SIG-M5 treated with dmso at 0.1 percent for 504 hours (cell line): Measurements from ENCODE around the gene DEPP1.
A peak's percentile ranks its signal among the peaks of the same experiment; 100 is the strongest.
"Not testable (repeated sequence)": the region's sequence is repeated elsewhere in the genome, so short reads cannot be mapped to it uniquely, and the experiment has no call there.

Experiments used
- DNase-seq: peaks from one replicate; lab custom pipeline; 2025; ENCODE audit not compliant: unreplicated experiment; lab: John Stamatoyannopoulos, UW

Gene DEPP1, protein sequence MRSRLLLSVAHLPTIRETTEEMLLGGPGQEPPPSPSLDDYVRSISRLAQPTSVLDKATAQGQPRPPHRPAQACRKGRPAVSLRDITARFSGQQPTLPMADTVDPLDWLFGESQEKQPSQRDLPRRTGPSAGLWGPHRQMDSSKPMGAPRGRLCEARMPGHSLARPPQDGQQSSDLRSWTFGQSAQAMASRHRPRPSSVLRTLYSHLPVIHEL

GRCh38 chr10:44978570-44979280 lies at the start of gene DEPP1:
Gene DEPP1, minus strand, starts transcription at chr10:44978809. Its CDS starts 779 bp downstream, at chr10:44978030.
- DNase-seq: peak; percentile 46

DNA sequence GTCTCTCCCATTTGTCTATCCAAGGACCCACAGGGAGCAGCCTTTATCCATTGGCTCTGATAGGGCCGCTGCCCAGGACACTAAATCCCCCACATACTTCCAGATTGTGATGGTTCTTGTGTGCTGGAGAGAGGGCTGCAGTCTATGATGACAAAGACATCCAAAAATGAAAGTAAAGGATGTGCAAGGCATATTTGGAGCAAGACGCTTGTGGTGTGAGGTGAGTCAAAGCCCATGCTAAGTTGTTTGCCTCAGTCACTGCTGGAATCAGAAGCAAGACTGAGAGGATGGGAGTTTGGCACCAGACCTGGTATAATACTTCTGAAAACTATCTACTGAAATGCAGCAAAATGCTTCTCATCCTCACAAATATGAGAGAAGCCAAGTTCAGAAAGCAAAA lies 44.8 kb upstream of the DEPP1 start:
- DNase-seq: no peak

GRCh38 chr10:45015590-45015989 lies 37.0 kb upstream of the DEPP1 start:
- DNase-seq: no peak

- not testable (repeated sequence) for DNase-seq
Measured at GRCh38 chr10:45014557-45014956, 35.9 kb upstream of the DEPP1 start.

GRCh38 chr10:45008524-45009161 lies 30.0 kb upstream of the DEPP1 start:
- peak; percentile 90 for DNase-seq

GRCh38 chr10:45006276-45007030 lies 27.8 kb upstream of the DEPP1 start:
- DNase-seq: peak; percentile 31

DNA sequence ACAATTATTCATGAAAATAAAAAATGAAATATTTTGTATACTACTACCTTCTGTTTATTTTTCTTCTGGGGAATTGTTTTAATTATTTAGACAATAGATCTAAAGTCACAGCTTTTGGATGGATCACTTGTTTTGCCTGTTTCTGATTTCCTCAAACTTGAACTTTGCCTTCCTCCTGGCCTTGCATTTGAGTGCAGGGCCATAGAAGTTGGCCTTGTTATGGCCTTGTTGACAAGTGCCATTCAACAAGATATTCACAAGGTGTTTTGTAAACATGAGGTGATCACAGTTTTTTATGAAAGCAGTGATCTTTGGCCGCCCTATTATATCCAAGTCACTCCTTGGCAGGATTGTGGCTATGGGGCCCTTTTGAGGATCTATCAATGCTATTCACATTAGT lies 26.7 kb upstream of the DEPP1 start:
- no peak for DNase-seq

- DNase-seq: no peak
Measured at GRCh38 chr10:45004661-45005060, 26.1 kb upstream of the DEPP1 start.

DNA sequence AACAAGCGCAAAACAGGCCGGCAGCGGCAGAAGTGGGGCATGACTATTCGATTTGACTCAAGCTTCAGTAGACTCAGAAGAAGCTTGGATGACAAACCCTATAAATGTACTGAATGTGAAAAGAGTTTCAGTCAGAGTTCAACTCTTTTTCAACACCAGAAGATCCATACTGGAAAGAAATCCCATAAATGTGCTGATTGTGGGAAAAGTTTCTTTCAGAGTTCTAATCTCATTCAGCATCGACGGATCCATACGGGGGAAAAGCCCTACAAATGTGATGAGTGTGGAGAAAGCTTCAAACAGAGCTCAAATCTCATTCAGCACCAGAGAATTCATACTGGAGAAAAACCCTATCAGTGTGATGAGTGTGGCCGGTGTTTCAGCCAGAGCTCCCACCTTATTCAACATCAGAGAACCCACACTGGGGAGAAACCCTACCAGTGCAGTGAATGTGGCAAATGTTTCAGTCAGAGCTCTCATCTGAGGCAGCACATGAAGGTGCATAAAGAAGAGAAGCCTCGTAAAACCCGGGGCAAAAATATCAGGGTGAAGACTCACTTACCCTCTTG lies 24.9 kb upstream of the DEPP1 start:
- DNase-seq: no peak

DNA sequence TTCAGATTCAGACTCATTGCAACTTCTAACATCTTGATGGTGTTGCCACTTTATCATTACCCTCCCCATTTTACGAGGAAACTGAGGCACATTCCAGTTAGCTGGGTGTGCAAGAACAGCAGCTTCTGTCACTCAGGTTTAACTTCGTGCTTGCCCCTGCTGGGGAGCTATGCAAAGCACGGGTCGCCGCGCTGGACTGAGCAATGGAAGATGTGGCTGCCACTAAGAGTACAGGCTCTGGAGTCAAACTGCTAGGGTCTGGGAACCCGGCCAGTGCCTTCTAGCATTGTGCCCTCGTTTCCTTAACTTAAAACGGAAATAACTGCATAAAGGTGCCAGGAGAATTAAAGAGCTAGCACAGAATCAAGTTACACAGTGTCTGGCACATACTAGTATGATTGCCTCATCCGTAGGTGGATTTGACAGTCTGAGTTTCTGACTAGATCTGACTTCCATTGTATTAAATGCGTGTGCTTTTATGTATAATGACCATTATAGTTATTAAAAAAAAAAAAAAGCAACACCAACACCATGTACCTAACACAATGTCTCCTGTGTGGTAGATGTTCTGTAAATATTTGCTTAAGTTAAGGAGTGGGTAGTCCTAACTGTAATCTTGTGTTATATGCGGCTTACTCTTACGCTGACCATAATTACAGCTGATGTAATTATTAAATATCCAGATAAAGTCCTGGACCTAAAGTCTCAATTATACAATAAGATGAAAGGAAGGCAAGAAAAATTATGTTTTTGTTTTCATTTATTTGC lies 23.0 kb upstream of the DEPP1 start:
- peak; percentile 53 for DNase-seq

DNA sequence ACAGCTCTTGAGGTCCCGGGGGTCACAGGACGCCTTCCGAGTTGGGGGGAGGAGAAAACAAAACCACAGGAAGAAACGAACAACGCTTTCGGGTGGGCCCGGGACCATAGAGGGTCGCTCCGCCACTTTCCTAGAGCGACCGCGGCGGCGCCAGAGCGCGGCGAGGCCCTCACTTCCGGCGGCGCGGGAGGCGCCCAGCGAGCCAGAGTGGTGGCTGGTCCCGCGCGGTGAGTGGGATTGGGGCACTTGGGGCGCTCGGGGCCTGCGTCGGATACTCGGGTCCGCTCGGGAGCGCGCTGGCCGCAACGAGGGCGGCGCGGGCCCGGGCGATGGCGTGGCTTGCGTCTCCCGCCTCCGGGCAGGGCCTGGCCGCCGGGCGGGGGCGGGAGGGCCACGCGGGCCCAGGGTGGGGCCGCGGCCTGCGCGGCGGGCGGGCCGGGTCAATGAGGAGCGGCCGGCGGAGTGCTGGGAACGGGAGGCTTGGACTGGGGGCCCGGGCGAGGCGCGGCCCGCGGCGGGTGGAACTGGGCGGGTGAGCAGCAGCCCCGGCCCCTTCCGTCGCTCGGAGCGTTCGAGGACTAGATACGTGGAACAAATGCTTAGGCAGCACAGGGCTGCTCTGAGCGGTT lies 22.3 kb upstream of the DEPP1 start, which contains the start of gene ZNF22:
Gene ZNF22 (plus strand): TSS at position 172 of the 629 bp plus-strand sequence. CDS start 2,446 bp downstream, outside the sequence.
- peak; percentile 74 for DNase-seq

GRCh38 chr10:45000138-45000751 lies 21.6 kb upstream of the DEPP1 start:
- DNase-seq: peak; percentile 45

DNA sequence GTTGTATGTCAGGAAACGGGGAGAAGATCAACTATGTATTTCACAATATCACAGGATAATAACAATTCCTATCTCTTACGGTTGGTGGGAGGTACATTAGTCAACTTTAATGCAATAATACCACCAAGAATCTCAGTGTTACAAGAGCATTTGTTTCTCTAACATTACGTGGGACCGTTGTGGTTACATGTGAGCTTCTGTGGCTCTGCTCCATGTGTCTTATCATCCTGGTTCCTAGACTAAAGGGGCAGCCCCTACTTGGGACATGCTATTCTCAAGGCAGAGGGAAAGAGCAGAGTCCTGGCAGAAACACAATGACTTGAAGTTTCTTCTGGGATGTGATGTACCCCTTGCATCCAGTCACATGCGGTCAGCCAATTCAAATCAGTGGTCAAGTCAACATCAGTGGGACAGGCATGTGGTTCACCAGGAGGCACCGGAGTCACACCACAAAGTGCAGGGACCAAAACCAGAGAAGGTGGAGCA lies 19.6 kb upstream of the DEPP1 start:
- no peak for DNase-seq

DNA sequence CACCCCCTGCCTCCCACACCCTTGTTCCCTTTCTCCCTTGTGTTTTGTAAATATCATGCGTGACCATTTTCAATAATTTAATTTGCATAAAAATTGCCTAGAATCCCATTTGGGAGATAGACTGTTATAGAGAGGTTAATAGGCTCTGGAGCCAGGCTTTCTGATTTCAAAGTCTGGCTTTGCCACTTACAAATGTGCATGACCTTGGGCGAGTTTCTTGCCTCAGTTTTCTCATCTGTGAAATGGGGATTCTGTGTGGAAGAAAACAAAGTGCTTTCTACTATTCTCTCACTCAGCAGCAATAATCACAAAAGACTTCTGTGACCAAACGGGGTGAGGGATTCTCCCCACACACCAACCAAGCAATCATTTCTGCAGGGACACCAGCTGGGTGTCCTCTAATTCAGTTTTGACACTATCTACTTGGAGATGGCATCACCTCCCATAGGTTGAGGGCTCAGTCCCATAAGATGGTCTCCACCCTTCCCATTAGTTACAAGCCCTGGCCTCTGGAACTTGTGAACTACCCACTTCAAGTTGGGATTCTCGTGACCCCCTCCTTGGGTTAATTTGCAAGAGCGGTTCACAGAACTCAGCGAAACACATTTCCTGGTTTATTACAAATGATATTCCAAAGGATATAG lies 18.6 kb upstream of the DEPP1 start:
- no peak for DNase-seq

GRCh38 chr10:44995914-44996669 lies 17.5 kb upstream of the DEPP1 start:
- peak; percentile 17 for DNase-seq

DNA sequence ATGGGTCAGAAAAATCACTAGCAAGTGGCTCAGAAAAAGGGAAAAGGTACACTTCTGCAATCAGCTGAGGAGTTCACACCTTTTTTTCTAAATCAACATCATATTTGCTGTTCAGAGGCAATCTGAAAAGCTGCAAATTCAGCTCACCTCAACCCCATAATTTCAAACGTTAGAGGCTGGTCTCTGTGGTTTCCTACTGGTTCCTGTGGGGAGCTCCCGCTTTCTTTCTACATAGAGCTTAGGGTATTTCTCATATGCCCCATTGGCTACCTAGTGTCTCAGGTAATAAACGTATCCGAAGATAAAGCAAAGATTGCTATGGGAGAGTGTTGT lies 16.9 kb upstream of the DEPP1 start:
- DNase-seq: no peak

DNA sequence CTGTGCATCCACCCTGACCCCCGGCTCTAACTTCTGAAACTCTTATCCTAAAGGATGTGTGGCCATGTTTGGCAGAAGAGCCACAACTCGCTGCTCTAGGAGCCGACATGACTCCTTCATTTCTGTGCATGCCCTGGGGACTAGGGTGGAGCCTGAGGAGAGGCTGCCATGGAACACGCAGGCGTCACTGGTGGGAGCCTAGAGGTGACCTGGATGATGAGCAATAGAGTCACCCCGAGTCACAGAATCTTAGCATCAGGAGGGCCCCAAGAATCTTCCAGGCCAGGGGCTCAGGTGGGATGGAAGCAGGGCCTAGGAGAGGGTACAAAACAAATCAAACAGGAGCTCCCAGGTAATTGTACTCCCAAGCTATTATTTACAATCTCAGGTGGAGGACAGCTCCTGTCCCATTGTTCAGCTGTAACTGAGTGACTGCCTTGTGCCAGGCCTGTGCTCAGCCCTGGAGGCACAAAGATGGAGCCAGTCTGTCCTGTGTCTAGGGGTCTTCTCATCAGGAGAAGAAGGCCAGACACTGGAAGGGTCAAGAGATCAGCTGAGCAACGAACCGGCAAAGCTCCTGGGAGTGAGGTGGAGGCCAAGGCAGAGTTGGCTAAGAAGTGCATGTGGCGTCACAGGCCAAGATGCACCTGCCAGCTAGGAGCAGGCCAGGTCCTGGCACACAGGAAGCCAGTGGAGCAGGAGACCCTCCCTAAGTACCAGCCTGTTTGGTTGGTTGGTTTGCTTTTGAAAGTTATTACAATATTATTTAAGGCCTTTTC lies 16.3 kb upstream of the DEPP1 start:
- no peak for DNase-seq
